Panc1 (cell line): ENCODE data around the gene DYNLL1. TPM values are rescaled to one million over a fixed set of nuclear protein-coding genes. Genes with fewer than 3 reads are reported as not detected.

Source experiments
- ATAC-seq: fragments of 200-7000 bp; cut with Tn5 transposase; 2 replicates; pipeline ENCODE4 v1.9.1; 2020; ENCODE audit warnings: mild to moderate bottlenecking, moderate library complexity
- BruUV-seq: library from RNA; stranded (reverse); fragments of 400-500 nt; replicated peaks from 2 replicates; lab custom pipeline; 2021; lab: Mats Ljungman, UMichigan
- CTCF ChIA-PET: fragments of 300-600 bp; sonication (Branson Sonifier 250); formaldehyde crosslinking; loops from one replicate; lab custom pipeline; 2022; ENCODE audit warnings: antibody characterized with exemption; lab: Charles Lee
- POLR2A ChIA-PET: fragments of 300-600 bp; sonication (Branson Sonifier 250); formaldehyde crosslinking; loops from one replicate; lab custom pipeline; 2022; ENCODE audit warnings: antibody characterized with exemption; lab: Charles Lee
- DNase-seq: peaks from one replicate; pipeline ENCODE4 v3.0.0-alpha.2; 2010; ENCODE audit warnings: low read depth, low spot score
- H3K27ac ChIP-seq: 2 replicates; pipeline ENCODE4 v1.5.1; 2011; ENCODE audit warnings: mild to moderate bottlenecking, low read length, inconsistent platforms
- H3K27me3 ChIP-seq: fragments of 200-500 bp; sonication (Bioruptor generic); 2 replicates; pipeline ENCODE4 v1.6.0; 2014; ENCODE audit warnings: low read length, inconsistent platforms; ENCODE audit not compliant: control insufficient read depth, insufficient read depth
- H3K36me3 ChIP-seq: fragments of 200-500 bp; sonication (Bioruptor generic); 2 replicates; pipeline ENCODE4 v1.5.1; 2014; ENCODE audit warnings: inconsistent platforms, mild to moderate bottlenecking, low read length, moderate library complexity; ENCODE audit not compliant: control insufficient read depth, insufficient read depth
- H3K4me1 ChIP-seq: 2 replicates; pipeline ENCODE4 v1.5.1; 2011; ENCODE audit warnings: inconsistent platforms, mild to moderate bottlenecking, low read length, moderate library complexity; ENCODE audit not compliant: control insufficient read depth, insufficient read depth
- H3K4me3 ChIP-seq, 2 experiments: 2 replicates each; pipeline ENCODE4 v1.5.1; 2011 to 2012; ENCODE audit warnings: low read depth in 2 of 2, low read length in 2 of 2, mild to moderate bottlenecking in 2 of 2, inconsistent platforms in 1 of 2, moderate library complexity in 1 of 2
- H3K9me3 ChIP-seq: fragments of 200-500 bp; sonication (Bioruptor generic); 2 replicates; pipeline ENCODE4 v1.5.1; 2014; ENCODE audit warnings: low read depth, mild to moderate bottlenecking, inconsistent platforms, low read length, moderate library complexity; ENCODE audit not compliant: control insufficient read depth, insufficient read depth
- CTCF ChIP-seq: fragments of 450-650 bp; IDR thresholded peaks from 2 replicates; pipeline ENCODE4 v1.5.1; 2017; ENCODE audit warnings: mild to moderate bottlenecking
- POLR2AphosphoS5 ChIP-seq: IDR thresholded peaks from 2 replicates; pipeline ENCODE4 v1.6.1; 2012; ENCODE audit warnings: mild to moderate bottlenecking, low read depth, low read length, moderate library complexity
- REST ChIP-seq, 2 experiments: IDR thresholded peaks; 2 replicates each; pipeline ENCODE4 v1.6.1; 2011 to 2012; ENCODE audit warnings: low read depth in 2 of 2, control low read depth in 1 of 2, low read length in 1 of 2, mild to moderate bottlenecking in 1 of 2, moderate library complexity in 1 of 2; ENCODE audit not compliant: insufficient read depth in 1 of 2
- SIN3A ChIP-seq: IDR thresholded peaks from 2 replicates; pipeline ENCODE4 v1.6.1; 2012; ENCODE audit warnings: low read depth, mild to moderate bottlenecking, low read length, moderate library complexity, borderline replicate concordance; ENCODE audit not compliant: insufficient read depth
- TCF7L2 ChIP-seq: IDR thresholded peaks from 2 replicates; pipeline ENCODE4 v1.6.1; 2011; ENCODE audit warnings: mild to moderate bottlenecking, low read depth, low read length, inconsistent platforms
- in situ Hi-C: cut with HindIII; loops from 2 replicates; pipeline ENCODE4 v1.10.0; 2016; ENCODE audit warnings: low sequenced_read_pairs, low pct_unique_long_range_greater_than_20kb
- intact Hi-C: fragments of 100-400 bp; cut with micrococcal nuclease; formaldehyde crosslinking; loops from one replicate; pipeline ENCODE4 v1.10.0; 2022; ENCODE audit not compliant: unreplicated experiment
- total RNA-seq: library from RNA; stranded (reverse); gene quantifications from one replicate; pipeline ENCODE4 v1.2.1, GENCODE V29; 2021; ENCODE audit not compliant: unreplicated experiment

Gene DYNLL1
- total RNA-seq, 1 experiment from 2014 or later, result 482 TPM

- in situ Hi-C loops, result no loop called here
- BruUV-seq, result no TSS peak
Observed at GRCh38 chr12:120483621-120484020, 12.3 kb upstream of the DYNLL1 start.

More at GRCh38 chr12:120483621-120484020, 12.3 kb upstream of the DYNLL1 start:
- intact Hi-C loops, result no loop called here
- DNase-seq (no peak), ATAC-seq (no peak)
- Histone ChIP-seq H3K27me3 (no peaks in the 10 kb centered on the region), H3K9me3 (no peaks in the 10 kb centered on the region), H3K4me3 (no peak overlapping the region), H3K27ac (no peak overlapping the region), H3K36me3 (no peaks in the 10 kb centered on the region), H3K4me1 (peaks cover 3% of the 10 kb centered on the region; the same call in 1 of the 2 replicates)
- CTCF ChIA-PET, result interaction anchor here (0.6 kb wide), 1 partner anchor 113 kb away, joined by 7 read pairs; no protein-coding TSS in a partner anchor
- TF ChIP-seq CTCF (no peak), SIN3A (no peak), TCF7L2 (no peak), POLR2AphosphoS5 (no peak), REST (IDR thresholded peaks at IDR 0.05; ENCODE audit: insufficient read depth in 1 of 2, low read depth in 2 of 2, low read length in 1 of 2) (no peak)
- POLR2A ChIA-PET, result interaction anchor here (0.6 to 1.0 kb wide), 2 partner anchors 9 to 10 kb away, joined by 3 to 8 read pairs; no protein-coding TSS in a partner anchor
